Astrocyte (in vitro differentiated cells and primary cell): ENCODE data around the gene TM9SF4.

Source experiments
- EZH2 ChIP-seq: IDR thresholded peaks from 2 replicates; pipeline ENCODE4 v1.6.1; 2012; ENCODE audit warnings: mild to moderate bottlenecking, low read length, inconsistent platforms; ENCODE audit not compliant: insufficient read depth
- TF ChIP-seq, protein P1 (sequence below): IDR thresholded peaks from 2 replicates; pipeline ENCODE4 v1.5.1; 2011; ENCODE audit warnings: low read depth, mild to moderate bottlenecking, inconsistent platforms, low read length, moderate library complexity; ENCODE audit not compliant: insufficient read depth

DNA sequence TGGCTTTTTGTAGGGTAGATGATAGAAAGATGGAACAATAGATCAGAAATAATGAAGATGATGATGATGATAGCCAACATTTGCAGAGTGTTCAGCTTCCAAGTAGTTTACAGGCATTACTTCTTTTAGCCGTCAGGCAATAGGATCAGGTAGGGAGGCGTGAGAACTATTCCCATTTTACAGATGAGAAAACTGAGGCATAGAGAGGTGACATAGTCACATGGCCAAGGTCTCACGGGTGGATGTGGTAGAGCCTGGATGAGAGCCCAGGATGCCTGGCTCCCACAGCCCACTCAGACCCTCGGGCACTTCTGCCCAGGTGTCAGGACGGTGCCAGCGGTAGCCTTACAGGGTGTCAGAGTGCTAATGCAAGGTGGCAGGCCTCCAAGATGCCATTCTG, 26.0 kb upstream of the TM9SF4 start:
- TF ChIP-seq, protein P1, sequence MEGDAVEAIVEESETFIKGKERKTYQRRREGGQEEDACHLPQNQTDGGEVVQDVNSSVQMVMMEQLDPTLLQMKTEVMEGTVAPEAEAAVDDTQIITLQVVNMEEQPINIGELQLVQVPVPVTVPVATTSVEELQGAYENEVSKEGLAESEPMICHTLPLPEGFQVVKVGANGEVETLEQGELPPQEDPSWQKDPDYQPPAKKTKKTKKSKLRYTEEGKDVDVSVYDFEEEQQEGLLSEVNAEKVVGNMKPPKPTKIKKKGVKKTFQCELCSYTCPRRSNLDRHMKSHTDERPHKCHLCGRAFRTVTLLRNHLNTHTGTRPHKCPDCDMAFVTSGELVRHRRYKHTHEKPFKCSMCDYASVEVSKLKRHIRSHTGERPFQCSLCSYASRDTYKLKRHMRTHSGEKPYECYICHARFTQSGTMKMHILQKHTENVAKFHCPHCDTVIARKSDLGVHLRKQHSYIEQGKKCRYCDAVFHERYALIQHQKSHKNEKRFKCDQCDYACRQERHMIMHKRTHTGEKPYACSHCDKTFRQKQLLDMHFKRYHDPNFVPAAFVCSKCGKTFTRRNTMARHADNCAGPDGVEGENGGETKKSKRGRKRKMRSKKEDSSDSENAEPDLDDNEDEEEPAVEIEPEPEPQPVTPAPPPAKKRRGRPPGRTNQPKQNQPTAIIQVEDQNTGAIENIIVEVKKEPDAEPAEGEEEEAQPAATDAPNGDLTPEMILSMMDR, result no peak
- TF ChIP-seq EZH2, result no peak
